H9 (cell line): ENCODE measurements around the gene ABCC4. TPM values are rescaled to one million over a fixed set of nuclear protein-coding genes. Genes with fewer than 3 reads are reported as not detected.

Experiments
- DNase-seq: peaks from one replicate; pipeline ENCODE4 v3.0.0-alpha.2; 2017
- H2AFZ ChIP-seq: one replicate; pipeline ENCODE4 v1.6.1; 2013; ENCODE audit warnings: mild to moderate bottlenecking, low read length, control low read depth, moderate library complexity
- H2AK5ac ChIP-seq: 2 replicates; pipeline ENCODE4 v1.6.1; 2013; ENCODE audit warnings: low read length, control low read depth, mixed read lengths; ENCODE audit not compliant: insufficient read length
- H2BK120ac ChIP-seq: one replicate; pipeline ENCODE4 v1.6.1; 2013; ENCODE audit warnings: low read depth, mild to moderate bottlenecking, low read length, control low read depth, inconsistent platforms; ENCODE audit not compliant: poor library complexity, severe bottlenecking
- H2BK12ac ChIP-seq: 2 replicates; pipeline ENCODE4 v1.6.1; 2013; ENCODE audit warnings: low read length, control low read depth, mixed read lengths, low read depth; ENCODE audit not compliant: insufficient read length
- H2BK15ac ChIP-seq: 2 replicates; pipeline ENCODE4 v1.6.1; 2013; ENCODE audit warnings: low read depth, low read length, control low read depth
- H2BK20ac ChIP-seq: one replicate; pipeline ENCODE4 v1.6.1; 2013; ENCODE audit warnings: low read depth, mild to moderate bottlenecking, low read length, control low read depth, inconsistent platforms; ENCODE audit not compliant: poor library complexity, severe bottlenecking
- H2BK5ac ChIP-seq: 2 replicates; pipeline ENCODE4 v1.6.1; 2013; ENCODE audit warnings: low read length, control low read depth, mixed read lengths; ENCODE audit not compliant: insufficient read length
- H3K14ac ChIP-seq: 2 replicates; pipeline ENCODE4 v1.6.1; 2013; ENCODE audit warnings: low read length, control low read depth; ENCODE audit not compliant: insufficient read depth
- H3K18ac ChIP-seq: 2 replicates; pipeline ENCODE4 v1.6.1; 2013; ENCODE audit warnings: low read depth, mild to moderate bottlenecking, mixed read lengths, low read length, control low read depth; ENCODE audit not compliant: insufficient read length
- H3K23ac ChIP-seq: 2 replicates; pipeline ENCODE4 v1.6.1; 2013; ENCODE audit warnings: low read length, control low read depth, mixed read lengths, low read depth; ENCODE audit not compliant: insufficient read length
- H3K23me2 ChIP-seq: 2 replicates; pipeline ENCODE4 v1.6.1; 2013; ENCODE audit warnings: low read depth, mild to moderate bottlenecking, mixed read lengths, low read length, control low read depth; ENCODE audit not compliant: insufficient read length, poor library complexity, severe bottlenecking
- H3K27ac ChIP-seq: 2 replicates; pipeline ENCODE4 v1.5.1; 2013; ENCODE audit warnings: low read length, control low read depth, mixed read lengths, low read depth; ENCODE audit not compliant: insufficient read length
- H3K27me3 ChIP-seq: 2 replicates; pipeline ENCODE4 v1.6.1; 2013; ENCODE audit warnings: low read length, control low read depth, inconsistent platforms; ENCODE audit not compliant: insufficient read depth
- H3K4ac ChIP-seq: 2 replicates; pipeline ENCODE4 v1.6.1; 2013; ENCODE audit warnings: low read depth, mild to moderate bottlenecking, control low read depth, inconsistent platforms, low read length, moderate library complexity
- H3K4me1 ChIP-seq: 2 replicates; pipeline ENCODE4 v1.6.1; 2013; ENCODE audit warnings: low read length, control low read depth, inconsistent platforms; ENCODE audit not compliant: insufficient read depth
- H3K4me2 ChIP-seq: 2 replicates; pipeline ENCODE4 v1.6.1; 2013; ENCODE audit warnings: low read length, control low read depth, mixed read lengths; ENCODE audit not compliant: insufficient read length, insufficient read depth
- H3K56ac ChIP-seq: 2 replicates; pipeline ENCODE4 v1.6.1; 2013; ENCODE audit warnings: low read depth, mild to moderate bottlenecking, mixed read lengths, low read length, control low read depth; ENCODE audit not compliant: insufficient read length
- H3K79me1 ChIP-seq: 2 replicates; pipeline ENCODE4 v1.6.1; 2013; ENCODE audit warnings: low read depth, mild to moderate bottlenecking, moderate library complexity, low read length, control low read depth, inconsistent platforms; ENCODE audit not compliant: insufficient read depth, poor library complexity, severe bottlenecking
- H3K79me2 ChIP-seq: 2 replicates; pipeline ENCODE4 v1.6.1; 2013; ENCODE audit warnings: low read length, control low read depth, inconsistent platforms; ENCODE audit not compliant: insufficient read depth
- H3K9ac ChIP-seq: 2 replicates; pipeline ENCODE4 v1.6.1; 2013; ENCODE audit warnings: low read length, control low read depth, mixed read lengths; ENCODE audit not compliant: insufficient read length; ENCODE audit errors: extremely low read depth
- H3K9me3 ChIP-seq: one replicate; pipeline ENCODE4 v1.6.1; 2013; ENCODE audit warnings: low read depth, low read length, inconsistent platforms; ENCODE audit not compliant: control insufficient read depth
- H3T11ph ChIP-seq: one replicate; pipeline ENCODE4 v1.6.1; 2013; ENCODE audit warnings: mild to moderate bottlenecking, low read length, control low read depth, inconsistent platforms
- H4K20me1 ChIP-seq: one replicate; pipeline ENCODE4 v1.6.1; 2013; ENCODE audit not compliant: control insufficient read depth, insufficient read length, insufficient read depth
- H4K5ac ChIP-seq: 2 replicates; pipeline ENCODE4 v1.6.1; 2013; ENCODE audit warnings: low read depth, mild to moderate bottlenecking, mixed read lengths, low read length, control low read depth; ENCODE audit not compliant: insufficient read length
- H4K8ac ChIP-seq: replicated peaks from 2 replicates; pipeline ENCODE4 v1.6.1; 2013; ENCODE audit warnings: low read length, control low read depth, mixed read lengths, low read depth; ENCODE audit not compliant: insufficient read length
- H4K91ac ChIP-seq: 2 replicates; pipeline ENCODE4 v1.6.1; 2013; ENCODE audit warnings: low read depth, mild to moderate bottlenecking, moderate library complexity, mixed read lengths, low read length, control low read depth; ENCODE audit not compliant: insufficient read length
- H3K27ac Mint-ChIP-seq, 3 experiments: 2 replicates in 2 of 3; 3 replicates in 1 of 3; pipeline ENCODE4 v1.8.0; 2020 to 2021; ENCODE audit warnings: mixed read lengths in 3 of 3, mild to moderate bottlenecking in 1 of 3, moderate library complexity in 1 of 3
- H3K27me3 Mint-ChIP-seq: 2 replicates; pipeline ENCODE4 v1.8.0; 2021; ENCODE audit warnings: low read depth, mild to moderate bottlenecking, moderate library complexity, mixed read lengths
- H3K36me3 Mint-ChIP-seq, 3 experiments: 2 replicates in 2 of 3; 3 replicates in 1 of 3; pipeline ENCODE4 v1.8.0; 2020 to 2021; ENCODE audit warnings: low read depth in 3 of 3, mixed read lengths in 3 of 3; ENCODE audit not compliant: insufficient read depth in 1 of 3
- H3K4me1 Mint-ChIP-seq, 2 experiments: 2 replicates each; pipeline ENCODE4 v1.8.0; 2020; ENCODE audit warnings: mixed read lengths in 2 of 2
- H3K4me3 Mint-ChIP-seq, 2 experiments: 2 replicates in 1 of 2; 3 replicates in 1 of 2; pipeline ENCODE4 v1.8.0; 2020 to 2021; ENCODE audit warnings: mild to moderate bottlenecking in 2 of 2, mixed read lengths in 2 of 2, moderate library complexity in 1 of 2
- H3K9me3 Mint-ChIP-seq, 2 experiments: 2 replicates in 1 of 2; 3 replicates in 1 of 2; pipeline ENCODE4 v1.8.0; 2020; ENCODE audit warnings: mild to moderate bottlenecking in 2 of 2, mixed read lengths in 2 of 2, moderate library complexity in 1 of 2
- WGBS: extraction: QIAGEN DNeasy Blood & Tissue Kit; methylation state at CpG from one replicate; pipeline ENCODE4 v1.1.7; 2013; ENCODE audit warnings: missing lambda C conversion rate, low lambda C conversion rate, mixed read lengths; ENCODE audit not compliant: insufficient read length; ENCODE audit errors: extremely low coverage; 5-methylcytosine and 5-hydroxymethylcytosine counted together
- total RNA-seq: library from RNA; stranded (reverse); gene quantifications from 2 replicates; pipeline ENCODE4 v1.2.1, GENCODE V29; 2021
- TF ChIP-seq, protein P1 (sequence below): fragments of 200-600 bp; sonication (generic); conservative IDR thresholded peaks from 3 replicates; pipeline ENCODE4 v1.8.0; 2021; ENCODE audit warnings: antibody characterized with exemption, mild to moderate bottlenecking

Gene ABCC4
- total RNA-seq, 1 experiment from 2014 or later = 5.9 TPM

DNA sequence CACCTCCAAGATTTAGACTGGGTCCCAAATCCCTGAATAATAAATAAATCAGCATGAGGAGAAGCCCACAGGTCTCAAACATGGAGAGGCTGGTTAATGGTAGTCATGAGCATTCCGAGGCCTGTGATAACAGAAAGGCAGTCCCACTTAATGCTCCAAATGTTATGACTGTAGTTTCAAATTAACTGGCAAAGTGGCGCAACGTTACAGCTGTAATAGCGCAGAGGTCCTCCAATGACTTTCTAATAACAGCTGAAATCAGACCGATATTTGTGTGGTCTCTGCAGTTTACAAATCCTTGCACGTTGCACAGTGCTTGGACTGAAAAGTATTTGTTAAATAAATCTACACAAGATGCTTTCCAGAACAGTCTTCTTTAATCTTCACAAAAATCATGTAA is 141.8 kb downstream of the ABCC4 start:
- Histone ChIP-seq H3K23ac (no peak overlapping the region), H4K91ac (no peak overlapping the region), H3K4me2 (no peak overlapping the region), H2BK120ac (no peak overlapping the region), H3K9ac (no peak overlapping the region), H2AK5ac (no peak overlapping the region), H3K79me2 (no peaks in the 10 kb centered on the region), H2BK12ac (no peak overlapping the region), H3K18ac (no peak overlapping the region), H3K9me3 (no peaks in the 10 kb centered on the region), H3K56ac (no peak overlapping the region), H4K8ac (no peak overlapping the region), H3K23me2 (no peaks in the 10 kb centered on the region), H2AFZ (no peak overlapping the region), H2BK15ac (no peak overlapping the region), H4K5ac (no peak overlapping the region), H3K14ac (no peak overlapping the region), H2BK5ac (no peak overlapping the region), H3K4ac (no peak overlapping the region), H3T11ph (no peak overlapping the region), H3K27me3 (no peaks in the 10 kb centered on the region), H4K20me1 (no peaks in the 10 kb centered on the region), H3K4me1 (peaks cover under 1% of the 10 kb centered on the region; the same call in 1 of the 2 replicates), H2BK20ac (no peak overlapping the region), H3K79me1 (no peaks in the 10 kb centered on the region), H3K27ac (no peak overlapping the region)
- no peak overlapping the region for H3K4me3 Mint-ChIP-seq
- DNase-seq = no peak
- H3K27ac Mint-ChIP-seq = no peak overlapping the region
- TF ChIP-seq, protein P1, sequence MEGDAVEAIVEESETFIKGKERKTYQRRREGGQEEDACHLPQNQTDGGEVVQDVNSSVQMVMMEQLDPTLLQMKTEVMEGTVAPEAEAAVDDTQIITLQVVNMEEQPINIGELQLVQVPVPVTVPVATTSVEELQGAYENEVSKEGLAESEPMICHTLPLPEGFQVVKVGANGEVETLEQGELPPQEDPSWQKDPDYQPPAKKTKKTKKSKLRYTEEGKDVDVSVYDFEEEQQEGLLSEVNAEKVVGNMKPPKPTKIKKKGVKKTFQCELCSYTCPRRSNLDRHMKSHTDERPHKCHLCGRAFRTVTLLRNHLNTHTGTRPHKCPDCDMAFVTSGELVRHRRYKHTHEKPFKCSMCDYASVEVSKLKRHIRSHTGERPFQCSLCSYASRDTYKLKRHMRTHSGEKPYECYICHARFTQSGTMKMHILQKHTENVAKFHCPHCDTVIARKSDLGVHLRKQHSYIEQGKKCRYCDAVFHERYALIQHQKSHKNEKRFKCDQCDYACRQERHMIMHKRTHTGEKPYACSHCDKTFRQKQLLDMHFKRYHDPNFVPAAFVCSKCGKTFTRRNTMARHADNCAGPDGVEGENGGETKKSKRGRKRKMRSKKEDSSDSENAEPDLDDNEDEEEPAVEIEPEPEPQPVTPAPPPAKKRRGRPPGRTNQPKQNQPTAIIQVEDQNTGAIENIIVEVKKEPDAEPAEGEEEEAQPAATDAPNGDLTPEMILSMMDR = no peak
- H3K36me3 Mint-ChIP-seq = 0 out of 7 replicates have a peak, but pooled peaks cover 0 to 2% (median 0%) of the 10 kb centered on the region in 3 experiments
- no peaks in the 10 kb centered on the region for H3K9me3 Mint-ChIP-seq
- WGBS = no CpG with 5 or more reads among the region's 6 CpGs
- peaks cover 3% of the 10 kb centered on the region for H3K27me3 Mint-ChIP-seq
- H3K4me1 Mint-ChIP-seq = peaks cover 14 to 19% of the 10 kb centered on the region in 2 experiments
